ENCODE measurements around the gene C6. TPM values are rescaled to one million over a fixed set of nuclear protein-coding genes. Genes with fewer than 3 reads are reported as not detected.

The C6 gene
- total and polyA plus RNA-seq, 2 of the 8 experiments (the other 6 are each of a cell fraction or from before 2014, with no cell fraction given) = not detected

- H2AK5ac ChIP-seq (ENCODE audit: low read depth, low read length) = no peak overlapping the region
- no peak overlapping the region for H3K56ac ChIP-seq (replicated peaks; ENCODE audit: insufficient read length, low read depth, low read length)
Observed at GRCh38 chr5:41182666-41183065, 30.7 kb downstream of the C6 start.

More at GRCh38 chr5:41182666-41183065, 30.7 kb downstream of the C6 start:
- Histone ChIP-seq H3K23me2 (ENCODE audit: low read depth, low read length) (no peaks in the 10 kb centered on the region), H3K36me3 (ENCODE audit: control insufficient read depth in 2 of 4, insufficient read depth in 4 of 4, low read length in 3 of 4) (no peaks in the 10 kb centered on the region), H4K20me1 (replicated peaks in 1 of 2; ENCODE audit: control insufficient read depth in 1 of 2, insufficient read depth in 2 of 2, low read length in 2 of 2) (no peaks in the 10 kb centered on the region), H3K4me2 (ENCODE audit: insufficient read depth in 1 of 2, low read depth in 2 of 2, low read length in 2 of 2) (no peak overlapping the region), H2BK5ac (ENCODE audit: low read depth, low read length) (no peak overlapping the region), H3K79me2 (ENCODE audit: control insufficient read depth in 1 of 2, insufficient read depth in 2 of 2, low read length in 2 of 2) (no peaks in the 10 kb centered on the region), H3K9ac (replicated peaks in 1 of 4; ENCODE audit: extremely low read depth in 1 of 4, low read depth in 3 of 4, low read length in 3 of 4) (no peak overlapping the region), H3K9me3 (ENCODE audit: insufficient read depth in 2 of 2, low read depth in 1 of 2, low read length in 1 of 2) (no peaks in the 10 kb centered on the region), H2AFZ (ENCODE audit: low read length) (no peak overlapping the region), H3K27me3 (replicated peaks in 1 of 4; ENCODE audit: control insufficient read depth in 3 of 4, extremely low read depth in 1 of 4, insufficient read depth in 3 of 4, low read length in 3 of 4) (no peaks in the 10 kb centered on the region), H3K4me3 (ENCODE audit: extremely low read depth in 1 of 4, insufficient read depth in 2 of 4, low read depth in 3 of 4, low read length in 4 of 4) (no peak overlapping the region), H2BK15ac (ENCODE audit: low read length) (no peak overlapping the region), H4K5ac (ENCODE audit: insufficient read length, low read depth, low read length) (no peak overlapping the region), H4K91ac (replicated peaks; ENCODE audit: insufficient read length, low read length) (no peak overlapping the region), H4K8ac (ENCODE audit: extremely low read depth, insufficient read depth, low read length) (no peak overlapping the region), H3K4ac (replicated peaks; ENCODE audit: insufficient read length, low read depth, low read length) (no peak overlapping the region), H3K79me1 (ENCODE audit: low read depth, low read length) (no peaks in the 10 kb centered on the region), H3K18ac (ENCODE audit: extremely low read depth, low read length) (no peak overlapping the region), H3K14ac (ENCODE audit: insufficient read length) (no peak overlapping the region), H2BK12ac (ENCODE audit: low read depth, low read length) (no peak overlapping the region), H2BK120ac (replicated peaks; ENCODE audit: low read depth, low read length) (no peak overlapping the region), H2BK20ac (ENCODE audit: low read length) (no peak overlapping the region), H3K23ac (ENCODE audit: insufficient read length) (no peak overlapping the region), H3K4me1 (replicated peaks in 1 of 4; ENCODE audit: control insufficient read depth in 3 of 4, insufficient read depth in 4 of 4, low read length in 3 of 4) (no peaks in the 10 kb centered on the region), H3K27ac (ENCODE audit: low read depth, low read length) (no peak overlapping the region)
- no peak for DNase-seq (ENCODE audit: low read depth in 1 of 2, low spot score in 2 of 2)
- TF ChIP-seq KDM4A (IDR thresholded peaks at IDR 0.05; ENCODE audit: low read depth, low read length, severe bottlenecking) (no peak), HDAC6 (IDR thresholded peaks at IDR 0.05; ENCODE audit: low read depth, low read length) (no peak), E2F6 (IDR thresholded peaks at IDR 0.05) (no peak), POLR2A (IDR thresholded peaks at IDR 0.05; ENCODE audit: control extremely low read depth in 1 of 2, low read depth in 2 of 2, low read length in 2 of 2) (no peak), NANOG (IDR thresholded peaks at IDR 0.05; ENCODE audit: insufficient read depth, low read depth, low read length, poor library complexity, severe bottlenecking) (no peak), TAF1 (IDR thresholded peaks at IDR 0.05; ENCODE audit: low read depth, low read length) (no peak), GTF2F1 (IDR thresholded peaks at IDR 0.05; ENCODE audit: borderline replicate concordance, low read depth, low read length) (no peak), KDM1A (IDR thresholded peaks at IDR 0.05; ENCODE audit: borderline replicate concordance, low read length) (no peak)
- CTCF ChIA-PET (ENCODE audit: partially characterized antibody) = no interaction called here
- POLR2A ChIA-PET (ENCODE audit: partially characterized antibody) = interaction anchor here (1.1 kb wide), 1 partner anchor 55 kb away, joined by 3 read pairs; no protein-coding TSS in a partner anchor
- FAIRE-seq = no peak

Measured in H1 (cell line).